Measurements from ENCODE around the gene PRKAG2. TPM values are rescaled to one million over a fixed set of nuclear protein-coding genes. Genes with fewer than 3 reads are reported as not detected.
A peak's percentile ranks its signal among the peaks of the same experiment; 100 is the strongest.

Gene PRKAG2
- total RNA-seq, 1 donor from 2014 or later = 4.7 TPM

DNA sequence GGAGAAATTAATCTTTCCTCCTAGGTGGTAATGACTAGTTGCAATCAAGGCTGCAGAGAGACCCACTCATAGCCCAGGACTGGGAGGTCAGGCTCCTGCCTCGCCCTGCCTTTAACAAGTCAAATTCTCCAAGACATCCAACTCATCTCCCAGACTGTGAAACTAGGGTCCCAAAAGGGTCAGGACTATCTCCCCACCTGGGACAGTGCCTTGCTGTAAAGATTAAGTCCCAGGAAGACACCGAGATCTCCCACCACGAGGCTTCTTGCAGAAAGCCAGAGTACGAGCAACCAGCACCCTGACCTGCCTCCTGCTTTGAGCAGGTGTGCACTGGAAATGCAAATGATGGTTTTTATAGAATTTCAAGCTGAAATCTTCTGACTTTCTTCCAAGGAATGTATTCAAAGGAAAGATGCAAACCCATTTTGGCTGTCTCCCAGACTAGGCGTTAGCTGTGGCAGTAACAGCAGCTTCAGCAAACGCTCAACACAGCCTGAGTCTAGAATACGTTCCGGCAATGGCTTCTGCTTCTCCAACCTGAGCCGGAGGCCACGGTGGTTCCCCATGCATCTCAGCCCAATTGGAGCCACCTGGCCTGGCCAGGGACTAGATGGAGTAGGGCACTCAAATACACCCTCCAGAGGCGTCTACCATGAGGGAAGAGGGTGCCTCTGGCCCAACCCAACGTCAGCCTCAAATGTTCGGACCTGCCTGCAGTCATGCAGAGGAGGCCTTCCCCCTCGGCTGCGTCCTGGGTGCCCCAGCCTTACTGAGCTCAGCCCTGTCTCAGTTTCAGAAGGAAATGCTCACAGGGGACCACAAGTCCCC is 170.4 kb downstream of the PRKAG2 start:
- Histone ChIP-seq H3K4me3 (ENCODE audit: low read length in 3 of 3) (peak overlapping the region in 2 of 3 donors; percentile 42 to 50), H3K9ac (ENCODE audit: low read depth in 1 of 3, low read length in 3 of 3) (peak overlapping the region in 1 of 3 donors; percentile 75), H3K9me3 (ENCODE audit: control insufficient read depth in 3 of 3, low read length in 3 of 3) (no peaks in the 10 kb centered on the region), H3K27ac (ENCODE audit: low read depth, low read length) (peak overlapping the region; percentile 79), H3K4me1 (ENCODE audit: control insufficient read depth in 3 of 3, insufficient read depth in 3 of 3, low read length in 3 of 3) (peaks cover 28 to 44% (median 42%) of the 10 kb centered on the region in 3 donors), H3K36me3 (ENCODE audit: control insufficient read depth in 3 of 3, insufficient read depth in 3 of 3, low read length in 3 of 3) (no peaks in the 10 kb centered on the region), H3K27me3 (ENCODE audit: control insufficient read depth in 3 of 3, insufficient read depth in 3 of 3, low read length in 3 of 3) (no peaks in the 10 kb centered on the region)

DNA sequence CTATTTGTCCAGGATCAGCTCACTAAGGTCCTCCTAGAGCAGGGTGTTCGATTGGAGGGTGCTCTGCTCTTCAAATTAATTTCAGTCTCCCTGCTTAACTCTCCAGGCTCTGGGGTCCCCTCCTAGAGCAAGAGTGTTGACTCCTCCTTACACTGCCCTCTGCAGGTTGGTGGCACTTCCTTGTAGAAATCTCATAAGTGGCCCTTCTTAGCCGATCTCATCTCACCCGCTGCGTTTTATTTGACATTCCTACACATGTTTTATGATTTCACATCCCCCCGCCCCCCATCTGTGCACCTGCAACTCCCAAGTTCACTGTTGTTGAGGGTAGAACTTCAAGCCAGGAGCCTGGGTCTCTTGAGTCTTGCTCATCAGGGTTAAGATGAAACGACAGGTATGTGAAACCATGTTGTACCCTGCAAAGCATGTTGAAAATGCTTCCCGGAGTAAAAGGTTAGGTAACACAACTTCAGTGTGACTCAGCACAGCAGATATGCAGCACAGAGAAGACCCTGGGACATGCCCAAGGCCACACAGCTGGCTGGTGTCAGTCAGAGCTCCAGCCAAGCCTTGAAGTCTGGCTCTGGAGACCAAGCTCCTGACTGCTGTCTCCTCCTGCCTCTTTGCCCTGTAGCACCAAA is 171.2 kb downstream of the PRKAG2 start:
- H3K9ac ChIP-seq (ENCODE audit: low read depth in 1 of 3, low read length in 3 of 3) = peak overlapping the region in 2 of 3 donors; percentile 47 to 75
- no peaks in the 10 kb centered on the region for H3K36me3 ChIP-seq (ENCODE audit: control insufficient read depth in 3 of 3, insufficient read depth in 3 of 3, low read length in 3 of 3)
- no peaks in the 10 kb centered on the region for H3K27me3 ChIP-seq (ENCODE audit: control insufficient read depth in 3 of 3, insufficient read depth in 3 of 3, low read length in 3 of 3)
- peaks cover 28 to 44% (median 42%) of the 10 kb centered on the region in 3 donors for H3K4me1 ChIP-seq (ENCODE audit: control insufficient read depth in 3 of 3, insufficient read depth in 3 of 3, low read length in 3 of 3)
- H3K4me3 ChIP-seq (ENCODE audit: low read length in 3 of 3) = peak overlapping the region in 2 of 3 donors; percentile 42 to 50
- H3K27ac ChIP-seq (ENCODE audit: low read depth, low read length) = peak overlapping the region; percentile 79
- H3K9me3 ChIP-seq (ENCODE audit: control insufficient read depth in 3 of 3, low read length in 3 of 3) = no peaks in the 10 kb centered on the region

DNA sequence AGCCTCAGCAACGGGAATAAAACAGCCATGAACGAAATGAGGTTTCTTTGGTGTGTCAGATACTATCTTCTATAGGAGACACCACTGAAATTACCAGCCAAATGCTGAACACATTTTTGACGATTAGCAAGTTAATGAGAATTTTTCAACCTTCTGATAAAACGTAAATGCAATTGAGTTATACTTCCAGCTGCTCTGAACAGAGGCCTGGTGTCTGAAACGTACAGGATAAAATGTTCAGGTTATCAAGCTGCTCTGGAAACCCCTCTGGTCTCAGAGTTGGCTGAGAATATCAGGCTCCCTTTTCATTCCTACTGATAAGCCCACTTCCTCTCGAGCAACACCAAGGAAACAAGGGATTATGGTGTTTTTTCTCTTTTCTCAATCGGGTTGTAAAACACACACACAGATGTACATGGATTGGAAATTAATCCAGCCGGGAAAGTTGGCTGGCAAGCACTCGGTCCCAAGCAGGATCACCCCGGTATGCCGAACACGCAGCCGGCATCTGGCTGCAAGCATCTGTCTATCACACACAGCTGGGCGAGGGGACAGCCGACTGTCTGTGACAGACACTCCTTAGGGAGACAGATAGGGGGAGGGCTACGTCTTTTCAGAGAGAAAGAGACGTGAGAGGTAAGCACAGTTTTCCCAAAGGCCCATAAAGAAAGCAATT is 171.8 kb downstream of the PRKAG2 start:
- Histone ChIP-seq H3K9me3 (ENCODE audit: control insufficient read depth in 3 of 3, low read length in 3 of 3) (no peaks in the 10 kb centered on the region), H3K4me3 (ENCODE audit: low read length in 3 of 3) (peak overlapping the region in 2 of 3 donors; percentile 42 to 50), H3K9ac (ENCODE audit: low read depth in 1 of 3, low read length in 3 of 3) (peak overlapping the region in 2 of 3 donors; percentile 47 to 75), H3K4me1 (ENCODE audit: control insufficient read depth in 3 of 3, insufficient read depth in 3 of 3, low read length in 3 of 3) (peaks cover 28 to 44% (median 42%) of the 10 kb centered on the region in 3 donors), H3K36me3 (ENCODE audit: control insufficient read depth in 3 of 3, insufficient read depth in 3 of 3, low read length in 3 of 3) (no peaks in the 10 kb centered on the region), H3K27me3 (ENCODE audit: control insufficient read depth in 3 of 3, insufficient read depth in 3 of 3, low read length in 3 of 3) (no peaks in the 10 kb centered on the region), H3K27ac (ENCODE audit: low read depth, low read length) (peak overlapping the region; percentile 79)

DNA sequence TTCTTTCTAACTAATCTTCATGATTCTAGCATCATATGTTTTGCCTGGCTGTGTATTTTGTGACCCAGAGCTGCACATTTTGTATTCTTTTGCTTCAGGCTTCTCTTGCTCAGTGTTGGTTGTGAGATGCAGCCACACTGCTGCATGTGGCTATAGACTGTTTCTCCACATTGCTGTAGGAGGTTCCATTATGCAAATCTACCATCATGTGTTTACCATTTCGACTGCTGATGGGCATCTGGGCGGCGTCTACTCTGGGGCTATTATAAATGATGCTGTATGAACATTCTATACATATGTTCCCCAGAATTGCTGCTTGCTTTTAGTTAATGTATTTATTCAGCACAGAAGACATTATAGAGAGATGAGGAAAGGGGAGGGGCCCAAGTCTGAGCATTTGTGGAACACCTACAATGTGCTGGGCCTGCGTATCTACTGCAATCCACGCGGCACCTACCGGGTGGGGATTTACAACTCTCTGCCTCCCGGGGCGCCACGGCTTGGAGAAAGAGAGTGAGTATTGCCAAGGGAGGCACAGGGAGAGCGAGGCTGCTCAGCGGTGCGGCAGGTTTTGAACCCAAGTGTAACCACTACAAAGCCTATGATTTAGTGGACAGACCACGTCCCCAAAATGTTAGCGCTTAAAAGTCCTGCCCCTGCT is 172.5 kb downstream of the PRKAG2 start:
- no peak overlapping the region for H3K9ac ChIP-seq (ENCODE audit: low read depth in 1 of 3, low read length in 3 of 3)
- peaks cover 28 to 44% (median 42%) of the 10 kb centered on the region in 3 donors for H3K4me1 ChIP-seq (ENCODE audit: control insufficient read depth in 3 of 3, insufficient read depth in 3 of 3, low read length in 3 of 3)
- no peaks in the 10 kb centered on the region for H3K27me3 ChIP-seq (ENCODE audit: control insufficient read depth in 3 of 3, insufficient read depth in 3 of 3, low read length in 3 of 3)
- H3K4me3 ChIP-seq (ENCODE audit: low read length in 3 of 3) = no peak overlapping the region
- no peak overlapping the region for H3K27ac ChIP-seq (ENCODE audit: low read depth, low read length)
- H3K36me3 ChIP-seq (ENCODE audit: control insufficient read depth in 3 of 3, insufficient read depth in 3 of 3, low read length in 3 of 3) = no peaks in the 10 kb centered on the region
- H3K9me3 ChIP-seq (ENCODE audit: control insufficient read depth in 3 of 3, low read length in 3 of 3) = no peaks in the 10 kb centered on the region

DNA sequence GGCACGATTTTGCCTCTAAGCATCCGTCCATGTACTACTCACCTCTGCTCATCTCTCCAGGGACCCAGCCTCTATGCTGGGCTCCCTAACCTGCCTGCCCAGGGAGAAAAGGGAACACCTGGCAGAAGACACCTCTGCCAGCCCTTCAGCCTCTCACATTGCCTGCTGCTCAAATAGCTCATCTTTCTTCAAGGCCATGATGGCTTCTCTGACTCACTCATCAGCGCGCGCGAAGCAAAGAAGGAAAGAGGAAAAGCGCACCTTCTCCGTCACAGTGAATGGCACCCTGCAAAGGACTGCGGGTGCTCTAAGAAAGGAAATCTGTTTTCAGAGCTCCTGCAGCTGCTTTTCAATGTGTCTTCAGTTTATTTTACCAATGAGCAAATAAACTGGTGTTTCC is 174.0 kb downstream of the PRKAG2 start:
- no peak overlapping the region for H3K9ac ChIP-seq (ENCODE audit: low read depth in 1 of 3, low read length in 3 of 3)
- H3K27ac ChIP-seq (ENCODE audit: low read depth, low read length) = no peak overlapping the region
- H3K27me3 ChIP-seq (ENCODE audit: control insufficient read depth in 3 of 3, insufficient read depth in 3 of 3, low read length in 3 of 3) = no peaks in the 10 kb centered on the region
- H3K36me3 ChIP-seq (ENCODE audit: control insufficient read depth in 3 of 3, insufficient read depth in 3 of 3, low read length in 3 of 3) = no peaks in the 10 kb centered on the region
- H3K4me1 ChIP-seq (ENCODE audit: control insufficient read depth in 3 of 3, insufficient read depth in 3 of 3, low read length in 3 of 3) = peaks cover 22 to 30% (median 30%) of the 10 kb centered on the region in 3 donors
- H3K9me3 ChIP-seq (ENCODE audit: control insufficient read depth in 3 of 3, low read length in 3 of 3) = no peaks in the 10 kb centered on the region
- no peak overlapping the region for H3K4me3 ChIP-seq (ENCODE audit: low read length in 3 of 3)

DNA sequence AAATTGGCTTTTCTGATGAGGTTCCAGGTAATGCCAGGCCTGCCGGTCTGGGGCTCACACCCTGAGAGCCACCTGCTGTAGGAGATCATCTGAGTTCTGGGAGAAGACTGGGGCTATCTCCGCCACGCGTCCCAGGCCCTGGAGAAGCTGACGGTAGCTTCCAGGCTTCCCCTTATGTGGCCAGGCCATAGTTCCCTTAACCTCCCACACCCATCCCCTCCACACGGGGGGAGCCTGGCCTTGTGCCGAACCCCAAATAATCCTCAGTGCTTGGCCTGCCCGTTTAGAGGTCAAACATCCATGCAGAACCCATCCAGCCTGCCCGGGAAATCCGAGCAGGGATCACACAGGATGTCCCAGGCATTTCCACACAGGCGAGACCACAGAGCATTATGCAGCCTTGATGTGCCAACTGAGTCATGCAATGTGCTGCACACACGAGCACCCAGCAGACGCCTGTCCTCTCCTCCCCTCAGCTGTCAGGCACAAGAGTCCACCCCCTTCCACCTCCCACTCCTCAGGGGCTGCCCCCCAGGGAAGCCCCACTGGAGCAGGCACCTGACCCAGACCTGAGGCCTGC is 176.2 kb downstream of the PRKAG2 start:
- Histone ChIP-seq H3K9me3 (ENCODE audit: control insufficient read depth in 3 of 3, low read length in 3 of 3) (no peaks in the 10 kb centered on the region), H3K4me1 (ENCODE audit: control insufficient read depth in 3 of 3, insufficient read depth in 3 of 3, low read length in 3 of 3) (peaks cover 9 to 27% (median 15%) of the 10 kb centered on the region in 3 donors), H3K27ac (ENCODE audit: low read depth, low read length) (no peak overlapping the region), H3K4me3 (ENCODE audit: low read length in 3 of 3) (no peak overlapping the region), H3K36me3 (ENCODE audit: control insufficient read depth in 3 of 3, insufficient read depth in 3 of 3, low read length in 3 of 3) (no peaks in the 10 kb centered on the region), H3K27me3 (ENCODE audit: control insufficient read depth in 3 of 3, insufficient read depth in 3 of 3, low read length in 3 of 3) (no peaks in the 10 kb centered on the region), H3K9ac (ENCODE audit: low read depth in 1 of 3, low read length in 3 of 3) (no peak overlapping the region)

DNA sequence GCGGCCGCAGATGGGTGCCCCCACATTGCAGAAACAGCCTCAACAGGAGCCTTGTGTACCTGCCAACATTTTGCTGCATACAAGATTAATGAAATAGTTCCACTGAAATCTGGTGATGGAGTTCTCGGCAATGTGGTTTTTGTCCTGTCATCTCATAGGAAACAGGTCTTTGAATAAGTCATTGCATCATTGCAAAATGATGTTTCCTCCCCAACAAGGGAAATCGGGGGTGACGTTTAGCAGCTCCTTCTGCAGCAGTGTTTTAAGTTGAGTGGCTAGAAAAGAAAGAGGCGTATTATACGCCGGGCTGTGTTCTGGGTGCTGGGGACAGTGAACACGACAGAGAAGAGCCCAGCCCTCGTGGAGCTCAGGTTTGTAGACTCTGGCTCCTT is 177.0 kb downstream of the PRKAG2 start:
- no peak overlapping the region for H3K27ac ChIP-seq (ENCODE audit: low read depth, low read length)
- H3K4me1 ChIP-seq (ENCODE audit: control insufficient read depth in 3 of 3, insufficient read depth in 3 of 3, low read length in 3 of 3) = peaks cover 11 to 27% (median 14%) of the 10 kb centered on the region in 3 donors

DNA sequence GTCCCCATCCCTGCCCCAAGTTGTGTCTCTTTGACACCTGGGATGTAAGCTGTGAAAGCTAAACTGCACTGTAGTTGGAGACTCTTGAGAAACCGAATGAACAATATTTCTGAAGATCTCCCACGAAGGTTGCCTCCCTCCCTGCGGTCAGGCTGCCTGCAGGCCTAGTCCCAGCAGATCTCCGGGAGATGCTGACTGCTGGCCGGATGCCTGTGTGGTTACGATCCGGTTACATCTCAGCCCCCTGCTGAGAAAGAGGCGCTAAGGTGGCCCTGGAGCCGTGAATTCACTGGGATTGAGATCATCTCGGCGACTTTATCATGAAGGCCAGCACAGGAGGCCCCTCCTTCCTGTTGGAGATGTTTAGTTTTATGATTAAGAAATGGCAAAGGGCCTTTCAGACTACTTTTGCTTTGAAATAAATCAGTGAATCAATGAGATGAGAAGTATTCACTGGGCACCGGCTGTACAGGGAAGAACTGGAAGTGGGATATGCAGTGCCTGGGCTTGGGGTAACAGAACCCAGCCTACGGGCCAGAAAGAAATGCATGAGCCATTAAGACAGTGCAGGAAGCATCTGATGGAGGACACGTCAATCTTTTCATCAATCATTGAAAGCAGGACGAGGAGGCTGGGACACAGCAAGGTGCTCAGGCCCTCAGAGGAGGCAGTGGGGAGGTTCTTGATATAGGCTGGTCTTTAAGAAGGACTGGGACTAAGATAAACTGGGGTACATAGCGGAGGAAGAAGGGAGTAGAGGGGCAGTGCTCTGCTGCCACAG is 177.6 kb downstream of the PRKAG2 start:
- Histone ChIP-seq H3K4me1 (ENCODE audit: control insufficient read depth in 3 of 3, insufficient read depth in 3 of 3, low read length in 3 of 3) (peaks cover 17 to 32% (median 19%) of the 10 kb centered on the region in 3 donors), H3K36me3 (ENCODE audit: control insufficient read depth in 3 of 3, insufficient read depth in 3 of 3, low read length in 3 of 3) (no peaks in the 10 kb centered on the region), H3K9me3 (ENCODE audit: control insufficient read depth in 3 of 3, low read length in 3 of 3) (no peaks in the 10 kb centered on the region), H3K27me3 (ENCODE audit: control insufficient read depth in 3 of 3, insufficient read depth in 3 of 3, low read length in 3 of 3) (no peaks in the 10 kb centered on the region), H3K27ac (ENCODE audit: low read depth, low read length) (no peak overlapping the region), H3K9ac (ENCODE audit: low read depth in 1 of 3, low read length in 3 of 3) (no peak overlapping the region), H3K4me3 (ENCODE audit: low read length in 3 of 3) (no peak overlapping the region)

More for the DNA sequence above, 177.0 kb downstream of the PRKAG2 start:
- H3K36me3 ChIP-seq (ENCODE audit: control insufficient read depth in 3 of 3, insufficient read depth in 3 of 3, low read length in 3 of 3) = no peaks in the 10 kb centered on the region
- H3K9me3 ChIP-seq (ENCODE audit: control insufficient read depth in 3 of 3, low read length in 3 of 3) = no peaks in the 10 kb centered on the region
- no peak overlapping the region for H3K9ac ChIP-seq (ENCODE audit: low read depth in 1 of 3, low read length in 3 of 3)
- H3K4me3 ChIP-seq (ENCODE audit: low read length in 3 of 3) = no peak overlapping the region
- H3K27me3 ChIP-seq (ENCODE audit: control insufficient read depth in 3 of 3, insufficient read depth in 3 of 3, low read length in 3 of 3) = no peaks in the 10 kb centered on the region

DNA sequence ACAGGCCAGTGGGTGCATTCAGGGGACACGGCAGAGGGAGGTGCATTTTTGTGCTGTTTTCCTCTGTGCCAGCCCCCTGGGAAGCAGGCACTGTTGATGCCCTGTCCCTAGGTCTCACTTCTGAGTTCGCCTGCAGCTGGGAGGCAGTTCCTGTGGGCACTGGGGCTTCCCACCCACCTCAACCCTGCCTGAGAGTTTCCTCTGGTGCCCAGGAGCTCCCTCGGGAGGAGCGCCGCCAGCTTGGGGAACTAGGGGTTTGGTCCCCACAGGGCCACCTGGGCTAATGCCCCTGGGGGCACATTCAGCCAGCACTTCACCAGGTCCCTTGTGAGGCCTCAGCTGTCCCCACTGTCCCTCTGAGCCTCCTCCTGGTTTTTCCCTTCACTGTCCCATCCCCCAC is 179.0 kb downstream of the PRKAG2 start:
- Histone ChIP-seq H3K27ac (ENCODE audit: low read depth, low read length) (no peak overlapping the region), H3K9ac (ENCODE audit: low read depth in 1 of 3, low read length in 3 of 3) (no peak overlapping the region), H3K36me3 (ENCODE audit: control insufficient read depth in 3 of 3, insufficient read depth in 3 of 3, low read length in 3 of 3) (no peaks in the 10 kb centered on the region), H3K4me1 (ENCODE audit: control insufficient read depth in 3 of 3, insufficient read depth in 3 of 3, low read length in 3 of 3) (peaks cover 19 to 41% (median 27%) of the 10 kb centered on the region in 3 donors), H3K27me3 (ENCODE audit: control insufficient read depth in 3 of 3, insufficient read depth in 3 of 3, low read length in 3 of 3) (no peaks in the 10 kb centered on the region), H3K9me3 (ENCODE audit: control insufficient read depth in 3 of 3, low read length in 3 of 3) (no peaks in the 10 kb centered on the region), H3K4me3 (ENCODE audit: low read length in 3 of 3) (no peak overlapping the region)
